LoVo (cell line): ENCODE data around the gene LRRC45.

Experiments used
- DNase-seq: peaks from one replicate; pipeline ENCODE4 v3.0.0-alpha.2; 2016; ENCODE audit warnings: low spot score

LRRC45 gene

GRCh38 chr17:82008258-82008940, 14.7 kb upstream of the LRRC45 start:
- DNase-seq, result no peak

GRCh38 chr17:82008941-82009405, 14.1 kb upstream of the LRRC45 start:
- no peak for DNase-seq

GRCh38 chr17:82009413-82009812, 13.7 kb upstream of the LRRC45 start:
- no peak for DNase-seq

GRCh38 chr17:82010575-82011525, 12.3 kb upstream of the LRRC45 start:
- DNase-seq, result no peak

GRCh38 chr17:82011617-82012187, 11.4 kb upstream of the LRRC45 start:
- DNase-seq, result no peak

- no peak for DNase-seq
These were observed 10.9 kb upstream of the LRRC45 start for GRCh38 chr17:82012261-82012639.

GRCh38 chr17:82012640-82013295, 10.3 kb upstream of the LRRC45 start:
- DNase-seq, result no peak

- DNase-seq, result no peak
These were observed 9.8 kb upstream of the LRRC45 start for GRCh38 chr17:82013341-82013740.

- no peak for DNase-seq
These were observed 9.3 kb upstream of the LRRC45 start for GRCh38 chr17:82013772-82014321.

GRCh38 chr17:82014432-82014831, 8.7 kb upstream of the LRRC45 start:
- DNase-seq, result no peak

GRCh38 chr17:82014971-82015310, 8.2 kb upstream of the LRRC45 start:
- DNase-seq, result no peak

GRCh38 chr17:82015311-82015971, 7.7 kb upstream of the LRRC45 start:
- no peak for DNase-seq

GRCh38 chr17:82016061-82016874, 6.8 kb upstream of the LRRC45 start:
- DNase-seq, result no peak

GRCh38 chr17:82016875-82017459, 6.1 kb upstream of the LRRC45 start:
- no peak for DNase-seq

- DNase-seq, result no peak
These were observed 5.4 kb upstream of the LRRC45 start for GRCh38 chr17:82017612-82018151.

GRCh38 chr17:82018152-82018988, 4.7 kb upstream of the LRRC45 start:
- DNase-seq, result no peak

- no peak for DNase-seq
These were observed 4.0 kb upstream of the LRRC45 start for GRCh38 chr17:82018989-82019689.
